Measurements from ENCODE around the gene SH3PXD2A. TPM values are rescaled to one million over a fixed set of nuclear protein-coding genes. Genes with fewer than 3 reads are reported as not detected.
"Not testable (repeated sequence)": the region's sequence is repeated elsewhere in the genome, so short reads cannot be mapped to it uniquely, and the experiment has no call there.

The SH3PXD2A gene
- total RNA-seq, 1 experiment from 2014 or later: 13.2 TPM

DNA sequence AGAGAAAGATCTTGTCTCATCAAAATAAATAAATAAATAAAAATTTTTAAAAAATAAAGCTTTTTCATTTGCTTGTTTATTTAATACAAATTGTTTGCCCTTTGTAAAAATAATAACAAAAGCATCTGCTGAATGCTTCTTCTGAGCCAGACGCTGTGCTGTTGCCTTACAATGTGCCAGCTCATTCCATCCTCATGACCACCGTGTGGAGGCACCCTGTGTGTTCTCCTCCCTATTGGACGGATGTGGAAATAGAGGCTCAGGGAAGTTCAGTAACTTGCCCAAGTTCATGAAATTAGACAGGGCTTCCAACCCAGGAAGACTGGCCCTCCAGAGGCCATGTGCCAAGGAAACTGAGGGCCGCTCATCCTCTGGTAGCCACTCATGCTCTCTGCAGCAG lies 120.6 kb downstream of the SH3PXD2A start:
- peaks cover 9% of the 10 kb centered on the region for H3K4me1 Mint-ChIP-seq (ENCODE audit: insufficient read depth, unreplicated experiment)
- CTCF ChIA-PET: interaction anchor here (0.6 to 2.5 kb wide), 4 partner anchors 18 to 158 kb away, joined by 3 to 5 read pairs (median 4); no protein-coding TSS in a partner anchor
- no peaks in the 10 kb centered on the region for H3K27me3 Mint-ChIP-seq (ENCODE audit: insufficient read depth, unreplicated experiment)
- H3K27ac Mint-ChIP-seq (ENCODE audit: low read depth, unreplicated experiment): no peak overlapping the region
- H3K36me3 Mint-ChIP-seq (ENCODE audit: insufficient read depth, unreplicated experiment): no peaks in the 10 kb centered on the region
- H3K4me3 Mint-ChIP-seq (ENCODE audit: unreplicated experiment): no peak overlapping the region
- no peaks in the 10 kb centered on the region for H3K9me3 Mint-ChIP-seq (ENCODE audit: unreplicated experiment)
- intact Hi-C loops (cut with micrococcal nuclease): no loop called here
- TF ChIP-seq, protein P1, sequence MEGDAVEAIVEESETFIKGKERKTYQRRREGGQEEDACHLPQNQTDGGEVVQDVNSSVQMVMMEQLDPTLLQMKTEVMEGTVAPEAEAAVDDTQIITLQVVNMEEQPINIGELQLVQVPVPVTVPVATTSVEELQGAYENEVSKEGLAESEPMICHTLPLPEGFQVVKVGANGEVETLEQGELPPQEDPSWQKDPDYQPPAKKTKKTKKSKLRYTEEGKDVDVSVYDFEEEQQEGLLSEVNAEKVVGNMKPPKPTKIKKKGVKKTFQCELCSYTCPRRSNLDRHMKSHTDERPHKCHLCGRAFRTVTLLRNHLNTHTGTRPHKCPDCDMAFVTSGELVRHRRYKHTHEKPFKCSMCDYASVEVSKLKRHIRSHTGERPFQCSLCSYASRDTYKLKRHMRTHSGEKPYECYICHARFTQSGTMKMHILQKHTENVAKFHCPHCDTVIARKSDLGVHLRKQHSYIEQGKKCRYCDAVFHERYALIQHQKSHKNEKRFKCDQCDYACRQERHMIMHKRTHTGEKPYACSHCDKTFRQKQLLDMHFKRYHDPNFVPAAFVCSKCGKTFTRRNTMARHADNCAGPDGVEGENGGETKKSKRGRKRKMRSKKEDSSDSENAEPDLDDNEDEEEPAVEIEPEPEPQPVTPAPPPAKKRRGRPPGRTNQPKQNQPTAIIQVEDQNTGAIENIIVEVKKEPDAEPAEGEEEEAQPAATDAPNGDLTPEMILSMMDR (IDR thresholded peaks at IDR 0.05; ENCODE audit: unreplicated experiment): no peak
- no peak for DNase-seq (ENCODE audit: unreplicated experiment)
- POLR2A ChIA-PET: interaction anchor here (1.6 kb wide), 1 partner anchor 153 kb away, joined by 3 read pairs; no protein-coding TSS in a partner anchor
- no TSS peak for BruUV-seq (replicated peaks)

DNA sequence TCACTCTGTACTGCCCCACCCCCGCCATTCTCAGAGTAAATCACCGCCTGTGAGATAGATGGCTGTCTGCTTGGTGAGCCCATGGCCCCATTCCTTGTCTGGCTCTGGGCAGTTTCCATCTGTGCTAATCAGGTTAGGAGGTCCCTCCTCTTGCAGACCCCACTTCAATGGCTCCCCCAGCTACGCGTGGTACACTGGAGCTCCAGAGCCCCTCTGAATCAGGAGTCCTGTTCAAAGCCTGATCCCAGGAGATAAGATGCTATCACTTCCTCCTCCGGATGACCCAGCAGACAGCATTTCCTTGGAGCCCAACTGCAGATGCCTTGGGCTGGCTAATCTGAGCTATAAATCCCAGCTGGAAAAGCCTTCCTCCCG lies 122.3 kb downstream of the SH3PXD2A start:
- TF ChIP-seq, protein P1 (IDR thresholded peaks at IDR 0.05; ENCODE audit: unreplicated experiment): no peak
- BruUV-seq (replicated peaks): no TSS peak

GRCh38 chr10:103732339-103733044 lies 122.9 kb downstream of the SH3PXD2A start:
- Mint-ChIP-seq H3K4me3 (ENCODE audit: unreplicated experiment) (no peak overlapping the region), H3K27me3 (ENCODE audit: insufficient read depth, unreplicated experiment) (no peaks in the 10 kb centered on the region), H3K27ac (ENCODE audit: low read depth, unreplicated experiment) (no peak overlapping the region), H3K4me1 (ENCODE audit: insufficient read depth, unreplicated experiment) (no peaks in the 10 kb centered on the region), H3K9me3 (ENCODE audit: unreplicated experiment) (no peaks in the 10 kb centered on the region), H3K36me3 (ENCODE audit: insufficient read depth, unreplicated experiment) (no peaks in the 10 kb centered on the region)
- TF ChIP-seq, protein P1 (IDR thresholded peaks at IDR 0.05; ENCODE audit: unreplicated experiment): no peak
- intact Hi-C loops (cut with micrococcal nuclease): no loop called here
- ChIA-PET CTCF (interaction anchor here (0.6 to 1.0 kb wide), 4 partner anchors 44 to 128 kb away, joined by 3 to 4 read pairs (median 3); no protein-coding TSS in a partner anchor), POLR2A (no interaction called here)
- BruUV-seq (replicated peaks): no TSS peak
- no peak for DNase-seq (ENCODE audit: unreplicated experiment)

More for the DNA sequence above, 122.3 kb downstream of the SH3PXD2A start:
- DNase-seq (ENCODE audit: unreplicated experiment): no peak
- H3K36me3 Mint-ChIP-seq (ENCODE audit: insufficient read depth, unreplicated experiment): no peaks in the 10 kb centered on the region
- CTCF ChIA-PET: interaction anchor here (0.6 to 1.0 kb wide), 6 partner anchors 45 to 127 kb away, joined by 3 to 4 read pairs (median 3); no protein-coding TSS in a partner anchor
- intact Hi-C loops (cut with micrococcal nuclease): no loop called here
- H3K9me3 Mint-ChIP-seq (ENCODE audit: unreplicated experiment): no peaks in the 10 kb centered on the region
- no peaks in the 10 kb centered on the region for H3K4me1 Mint-ChIP-seq (ENCODE audit: insufficient read depth, unreplicated experiment)
- POLR2A ChIA-PET: no interaction called here
- H3K27me3 Mint-ChIP-seq (ENCODE audit: insufficient read depth, unreplicated experiment): no peaks in the 10 kb centered on the region
- H3K4me3 Mint-ChIP-seq (ENCODE audit: unreplicated experiment): no peak overlapping the region
- no peak overlapping the region for H3K27ac Mint-ChIP-seq (ENCODE audit: low read depth, unreplicated experiment)

DNA sequence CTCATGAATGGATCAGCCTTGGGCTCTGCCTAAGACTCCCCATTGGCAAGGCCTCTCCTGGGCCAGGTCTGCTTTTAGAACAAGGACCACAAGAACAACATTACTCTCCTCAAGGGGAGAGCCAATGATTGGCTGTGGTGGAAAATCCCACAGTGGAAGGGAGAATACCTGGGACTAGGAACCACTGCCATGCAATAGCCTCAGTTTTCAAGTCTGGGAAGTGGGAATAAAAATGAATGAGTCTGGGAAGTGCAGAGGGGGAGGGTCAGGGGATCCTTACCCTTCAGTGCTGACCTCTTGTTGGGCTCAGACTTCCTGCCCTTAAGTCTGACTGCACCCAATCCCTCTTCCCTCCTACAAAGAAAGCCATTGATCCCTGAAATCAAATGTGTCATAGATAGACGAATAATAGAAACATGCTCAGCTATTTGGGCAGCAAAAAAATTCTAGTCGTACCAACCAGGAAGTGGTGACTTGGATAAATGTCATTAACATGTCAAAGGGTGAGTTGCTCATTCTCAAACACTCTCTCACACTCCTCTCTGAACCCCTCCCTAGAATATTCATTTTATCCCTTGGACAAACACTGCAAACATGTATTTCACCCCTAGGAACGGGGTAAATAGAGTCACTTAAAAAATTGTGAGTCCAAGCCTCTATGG lies 123.6 kb downstream of the SH3PXD2A start:
- H3K4me1 Mint-ChIP-seq (ENCODE audit: insufficient read depth, unreplicated experiment): no peaks in the 10 kb centered on the region
- no peaks in the 10 kb centered on the region for H3K36me3 Mint-ChIP-seq (ENCODE audit: insufficient read depth, unreplicated experiment)
- ChIA-PET POLR2A (no interaction called here), CTCF (no interaction called here)
- TF ChIP-seq, protein P1 (IDR thresholded peaks at IDR 0.05; ENCODE audit: unreplicated experiment): no peak
- intact Hi-C loops (cut with micrococcal nuclease): no loop called here
- no TSS peak for BruUV-seq (replicated peaks)
- H3K27ac Mint-ChIP-seq (ENCODE audit: low read depth, unreplicated experiment): no peak overlapping the region
- DNase-seq (ENCODE audit: unreplicated experiment): no peak
- H3K27me3 Mint-ChIP-seq (ENCODE audit: insufficient read depth, unreplicated experiment): no peaks in the 10 kb centered on the region
- H3K4me3 Mint-ChIP-seq (ENCODE audit: unreplicated experiment): no peak overlapping the region
- no peaks in the 10 kb centered on the region for H3K9me3 Mint-ChIP-seq (ENCODE audit: unreplicated experiment)

DNA sequence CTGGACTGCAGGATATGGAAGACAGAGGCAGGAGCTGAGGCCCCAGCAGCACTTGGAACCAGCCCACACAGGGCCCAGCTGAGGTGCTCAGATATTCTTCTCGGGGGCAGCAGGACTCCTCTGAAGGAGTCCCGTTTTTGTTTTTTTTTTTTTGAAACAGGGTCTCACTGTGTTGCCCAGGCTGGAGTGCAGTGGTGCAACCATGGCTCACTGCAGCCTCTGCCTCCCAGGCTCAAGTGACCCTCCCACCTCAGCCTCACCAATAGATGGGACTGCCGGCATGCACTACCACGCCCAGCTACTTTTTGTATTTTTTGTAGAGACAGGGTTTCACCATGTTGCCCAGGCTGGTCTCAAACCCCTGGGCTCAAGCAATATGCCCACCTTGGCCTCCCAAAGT lies 124.3 kb downstream of the SH3PXD2A start:
- BruUV-seq (replicated peaks); intact Hi-C loops (cut with micrococcal nuclease); POLR2A ChIA-PET; DNase-seq (ENCODE audit: unreplicated experiment); H3K27me3 Mint-ChIP-seq (ENCODE audit: insufficient read depth, unreplicated experiment); H3K4me3 Mint-ChIP-seq (ENCODE audit: unreplicated experiment); H3K9me3 Mint-ChIP-seq (ENCODE audit: unreplicated experiment); H3K27ac Mint-ChIP-seq (ENCODE audit: low read depth, unreplicated experiment); CTCF ChIA-PET; H3K36me3 Mint-ChIP-seq (ENCODE audit: insufficient read depth, unreplicated experiment); H3K4me1 Mint-ChIP-seq (ENCODE audit: insufficient read depth, unreplicated experiment): not testable (repeated sequence)

All from MCF 10A (cell line).